SK-N-SH treated with all-trans-retinoic acid at 6 μM for 48 hours (cell line): ENCODE measurements around the gene FGF4.

Experiments
- ATAC-seq: fragments of 200-7000 bp; cut with Tn5 transposase; 3 replicates; pipeline ENCODE4 v1.9.1; 2020; ENCODE audit warnings: mild to moderate bottlenecking, moderate library complexity
- ARNTL ChIP-seq: fragments of 450-650 bp; formaldehyde crosslinking; IDR thresholded peaks from 2 replicates; pipeline ENCODE4 v1.5.0; 2020; ENCODE audit warnings: low read depth, mild to moderate bottlenecking, moderate library complexity, borderline replicate concordance
- CREB5 ChIP-seq: fragments of 250-450 bp; sonication (Bioruptor Pico); IDR thresholded peaks from 2 replicates; pipeline ENCODE4 v1.5.1; 2020; ENCODE audit warnings: low read depth, mild to moderate bottlenecking, moderate library complexity
- CSDC2 ChIP-seq: fragments of 250-450 bp; sonication (Bioruptor Pico); IDR thresholded peaks from 2 replicates; pipeline ENCODE4 v1.5.0; 2020; ENCODE audit warnings: mild to moderate bottlenecking, moderate library complexity
- CSRNP3 ChIP-seq: fragments of 250-450 bp; sonication (Bioruptor Pico); IDR thresholded peaks from 2 replicates; pipeline ENCODE4 v1.5.1; 2021; ENCODE audit warnings: mild to moderate bottlenecking, moderate library complexity
- ESRRG ChIP-seq: fragments of 250-450 bp; sonication (Bioruptor Pico); IDR thresholded peaks from 2 replicates; pipeline ENCODE4 v1.6.1; 2021; ENCODE audit warnings: mild to moderate bottlenecking
- GLIS3 ChIP-seq: fragments of 250-450 bp; sonication (Bioruptor Pico); IDR thresholded peaks from 2 replicates; pipeline ENCODE4 v1.5.0; 2020; ENCODE audit warnings: mild to moderate bottlenecking, moderate library complexity
- ISL1 ChIP-seq: fragments of 250-450 bp; sonication (Bioruptor Pico); IDR thresholded peaks from 2 replicates; pipeline ENCODE4 v2.1.2; 2022; ENCODE audit warnings: mild to moderate bottlenecking, moderate library complexity
- OSR1 ChIP-seq: fragments of 250-450 bp; sonication (Bioruptor Pico); IDR thresholded peaks from 2 replicates; pipeline ENCODE4 v1.8.0; 2022; ENCODE audit warnings: moderate library complexity, mild to moderate bottlenecking, inconsistent platforms
- PATZ1 ChIP-seq: fragments of 250-450 bp; sonication (Bioruptor Pico); IDR thresholded peaks from 2 replicates; pipeline ENCODE4 v1.8.0; 2020; ENCODE audit warnings: mild to moderate bottlenecking, moderate library complexity, borderline replicate concordance
- PPARA ChIP-seq: fragments of 250-450 bp; sonication (Bioruptor Pico); IDR thresholded peaks from 2 replicates; pipeline ENCODE4 v1.5.0; 2020; ENCODE audit warnings: mild to moderate bottlenecking, borderline replicate concordance
- RARB ChIP-seq: fragments of 250-450 bp; sonication (Bioruptor Pico); IDR thresholded peaks from 2 replicates; pipeline ENCODE4 v1.8.0; 2021; ENCODE audit warnings: mild to moderate bottlenecking, moderate library complexity
- SNAI2 ChIP-seq: fragments of 250-450 bp; sonication (Bioruptor Pico); IDR thresholded peaks from 2 replicates; pipeline ENCODE4 v1.5.0; 2020; ENCODE audit warnings: mild to moderate bottlenecking, moderate library complexity
- TCF4 ChIP-seq: fragments of 250-450 bp; sonication (Bioruptor Pico); IDR thresholded peaks from 2 replicates; pipeline ENCODE4 v1.8.0; 2021; ENCODE audit warnings: mild to moderate bottlenecking, moderate library complexity, borderline replicate concordance
- TOX ChIP-seq: fragments of 250-450 bp; sonication (Bioruptor Pico); IDR thresholded peaks from 2 replicates; pipeline ENCODE4 v1.8.0; 2021; ENCODE audit warnings: mild to moderate bottlenecking, moderate library complexity, borderline replicate concordance
- TSHZ2 ChIP-seq: fragments of 250-450 bp; sonication (Bioruptor Pico); IDR thresholded peaks from 2 replicates; pipeline ENCODE4 v1.5.0; 2020; ENCODE audit warnings: mild to moderate bottlenecking, moderate library complexity
- ZC3H10 ChIP-seq: fragments of 250-450 bp; sonication (Bioruptor Pico); IDR thresholded peaks from 2 replicates; pipeline ENCODE4 v1.5.1; 2021; ENCODE audit warnings: mild to moderate bottlenecking, moderate library complexity
- ZFP30 ChIP-seq: fragments of 450-650 bp; formaldehyde crosslinking; IDR thresholded peaks from 2 replicates; pipeline ENCODE4 v1.5.0; 2022; ENCODE audit warnings: mild to moderate bottlenecking, moderate library complexity
- ZNF565 ChIP-seq: fragments of 450-650 bp; formaldehyde crosslinking; conservative IDR thresholded peaks from 2 replicates; pipeline ENCODE4 v1.5.0; 2020; ENCODE audit warnings: low read depth, mild to moderate bottlenecking, moderate library complexity
- ZNF70 ChIP-seq: fragments of 450-650 bp; formaldehyde crosslinking; IDR thresholded peaks from 2 replicates; pipeline ENCODE4 v1.5.0; 2020; ENCODE audit warnings: mild to moderate bottlenecking, moderate library complexity
- ZNF8 ChIP-seq: fragments of 450-650 bp; formaldehyde crosslinking; IDR thresholded peaks from 2 replicates; pipeline ENCODE4 v1.5.0; 2020; ENCODE audit warnings: mild to moderate bottlenecking, moderate library complexity

FGF4 gene

GRCh38 chr11:69750108-69750850 is 24.9 kb downstream of the FGF4 start (continued):
- TF ChIP-seq CSRNP3 (CRISPR knock-in tag) (no peak), ZNF70 (CRISPR knock-in tag) (no peak), ARNTL (CRISPR knock-in tag) (no peak), ZNF8 (CRISPR knock-in tag) (no peak), ESRRG (CRISPR knock-in tag) (no peak), OSR1 (no peak), TCF4 (CRISPR knock-in tag) (no peak)

- TF ChIP-seq PATZ1 (CRISPR knock-in tag) = no peak
- no peak for TF ChIP-seq CSRNP3 (CRISPR knock-in tag)
- no peak for TF ChIP-seq ISL1 (CRISPR knock-in tag)
- no peak for TF ChIP-seq TSHZ2
- no peak for TF ChIP-seq ZFP30 (CRISPR knock-in tag)
- no peak for TF ChIP-seq TCF4 (CRISPR knock-in tag)
- no peak for TF ChIP-seq ZNF8 (CRISPR knock-in tag)
- no peak for TF ChIP-seq GLIS3 (CRISPR knock-in tag)
- no peak for TF ChIP-seq ZNF565 (CRISPR knock-in tag)
- TF ChIP-seq RARB (CRISPR knock-in tag) = no peak
- no peak for TF ChIP-seq ZC3H10 (CRISPR knock-in tag)
- no peak for TF ChIP-seq ZNF70 (CRISPR knock-in tag)
- no peak for TF ChIP-seq ESRRG (CRISPR knock-in tag)
- no peak for TF ChIP-seq PPARA
- ATAC-seq = no peak
Measured at GRCh38 chr11:69748637-69749036, 26.5 kb downstream of the FGF4 start.

- no peak for ATAC-seq
- TF ChIP-seq SNAI2 (CRISPR knock-in tag) (no peak), ZNF8 (CRISPR knock-in tag) (no peak), CSRNP3 (CRISPR knock-in tag) (no peak), CREB5 (CRISPR knock-in tag) (no peak), GLIS3 (CRISPR knock-in tag) (no peak), ARNTL (CRISPR knock-in tag) (no peak), RARB (CRISPR knock-in tag) (no peak), CSDC2 (CRISPR knock-in tag) (no peak), TCF4 (CRISPR knock-in tag) (no peak), OSR1 (no peak), PATZ1 (CRISPR knock-in tag) (no peak), ESRRG (CRISPR knock-in tag) (no peak), ISL1 (CRISPR knock-in tag) (no peak), ZNF565 (CRISPR knock-in tag) (no peak), TOX (CRISPR knock-in tag) (no peak)
Measured at GRCh38 chr11:69746752-69747742, 28.1 kb downstream of the FGF4 start.
